HG03139 (cell line): ENCODE results near the gene RAMP1.

Experiments
- ATAC-seq: cut with Tn5 transposase; IDR thresholded peaks from one replicate; pipeline ENCODE4 v1.9.1; 2021; ENCODE audit not compliant: unreplicated experiment

The RAMP1 gene

GRCh38 chr2:237894396-237894979, 35.1 kb downstream of the RAMP1 start:
- ATAC-seq = no peak

- no peak for ATAC-seq
Observed at GRCh38 chr2:237894986-237895543, 35.6 kb downstream of the RAMP1 start.

GRCh38 chr2:237895544-237896506, 36.4 kb downstream of the RAMP1 start:
- no peak for ATAC-seq

- ATAC-seq = no peak
Observed at GRCh38 chr2:237896507-237896892, 37.1 kb downstream of the RAMP1 start.

GRCh38 chr2:237896956-237897355, 37.5 kb downstream of the RAMP1 start:
- no peak for ATAC-seq

GRCh38 chr2:237898057-237898414, 38.6 kb downstream of the RAMP1 start:
- no peak for ATAC-seq

GRCh38 chr2:237900891-237901831, 41.7 kb downstream of the RAMP1 start:
- ATAC-seq = no peak

- ATAC-seq = no peak
Observed at GRCh38 chr2:237901932-237902850, 42.8 kb downstream of the RAMP1 start.

GRCh38 chr2:237904831-237905599, 45.6 kb downstream of the RAMP1 start:
- no peak for ATAC-seq

GRCh38 chr2:237907144-237907543, 47.7 kb downstream of the RAMP1 start:
- ATAC-seq = no peak

GRCh38 chr2:237909075-237909695, 49.8 kb downstream of the RAMP1 start:
- ATAC-seq = no peak

GRCh38 chr2:237909801-237910475, 50.5 kb downstream of the RAMP1 start:
- ATAC-seq = no peak

GRCh38 chr2:237910576-237911362, 51.3 kb downstream of the RAMP1 start:
- no peak for ATAC-seq

GRCh38 chr2:237911363-237912017, 52.1 kb downstream of the RAMP1 start:
- ATAC-seq = no peak

GRCh38 chr2:237912271-237913192, 53.1 kb downstream of the RAMP1 start:
- ATAC-seq = no peak
